Endothelial cell of umbilical vein (primary cell): ENCODE data around the gene TPH2.

Source experiments
- EZH2 ChIP-seq: IDR thresholded peaks from 2 replicates; pipeline ENCODE4 v1.6.1; 2012; ENCODE audit warnings: borderline replicate concordance, low read depth, mild to moderate bottlenecking, moderate library complexity, low read length, inconsistent platforms; ENCODE audit not compliant: severe bottlenecking
- FOS ChIP-seq: IDR thresholded peaks from 2 replicates; pipeline ENCODE4 v1.6.1; 2011; ENCODE audit warnings: mild to moderate bottlenecking, low read length, moderate library complexity, borderline replicate concordance; ENCODE audit not compliant: insufficient read depth
- JUN ChIP-seq: IDR thresholded peaks from 2 replicates; pipeline ENCODE4 v1.6.1; 2011; ENCODE audit warnings: borderline replicate concordance, low read depth; ENCODE audit not compliant: insufficient read length, insufficient read depth
- MYC ChIP-seq: IDR thresholded peaks from one replicate; pipeline ENCODE4 v1.6.1; 2011; ENCODE audit warnings: mild to moderate bottlenecking, low read depth, low read length
- POLR2A ChIP-seq: IDR thresholded peaks from 2 replicates; pipeline ENCODE4 v1.6.1; 2012; ENCODE audit warnings: low read depth, mild to moderate bottlenecking, control low read depth, low read length
- POLR2AphosphoS5 ChIP-seq: IDR thresholded peaks from 2 replicates; pipeline ENCODE4 v1.6.1; 2012; ENCODE audit warnings: low read depth, mild to moderate bottlenecking, control low read depth, low read length, moderate library complexity; ENCODE audit not compliant: insufficient read depth
- TF ChIP-seq, protein P1 (sequence below), 2 donors: IDR thresholded peaks; 1 replicate in 1 of 2; 2 replicates in 1 of 2; pipeline ENCODE4 v1.5.1; 2011; ENCODE audit warnings: low read length in 2 of 2, mild to moderate bottlenecking in 2 of 2, moderate library complexity in 2 of 2, control low read depth in 1 of 2, inconsistent platforms in 1 of 2, low read depth in 1 of 2; ENCODE audit not compliant: insufficient read depth in 1 of 2; ENCODE audit errors: extremely low read depth in 1 of 2
- TF ChIP-seq, protein P2 (sequence below): IDR thresholded peaks from 2 replicates; pipeline ENCODE4 v1.6.1; 2011; ENCODE audit not compliant: insufficient read depth, insufficient read length

DNA sequence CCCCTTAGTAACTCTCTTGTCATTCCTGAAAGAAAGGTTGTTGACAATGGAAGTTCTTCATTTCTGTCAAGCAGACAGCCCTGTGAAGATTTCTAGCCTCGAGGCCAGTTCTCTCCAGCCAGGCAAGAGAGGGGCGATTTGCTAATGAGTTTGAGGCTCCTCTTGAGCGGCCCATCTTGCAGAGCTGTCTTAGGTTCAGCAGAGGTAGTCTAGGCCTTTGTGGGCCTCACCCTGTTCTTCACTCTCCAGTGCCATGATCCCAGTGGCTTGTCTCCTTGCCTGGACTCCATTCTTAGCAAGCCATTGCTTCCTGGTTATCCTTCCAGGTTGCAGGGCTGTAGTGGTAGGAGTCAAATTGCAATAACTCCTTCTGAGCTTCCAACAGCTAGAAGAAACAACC lies 9.7 kb downstream of the TPH2 start:
- TF ChIP-seq, protein P1, sequence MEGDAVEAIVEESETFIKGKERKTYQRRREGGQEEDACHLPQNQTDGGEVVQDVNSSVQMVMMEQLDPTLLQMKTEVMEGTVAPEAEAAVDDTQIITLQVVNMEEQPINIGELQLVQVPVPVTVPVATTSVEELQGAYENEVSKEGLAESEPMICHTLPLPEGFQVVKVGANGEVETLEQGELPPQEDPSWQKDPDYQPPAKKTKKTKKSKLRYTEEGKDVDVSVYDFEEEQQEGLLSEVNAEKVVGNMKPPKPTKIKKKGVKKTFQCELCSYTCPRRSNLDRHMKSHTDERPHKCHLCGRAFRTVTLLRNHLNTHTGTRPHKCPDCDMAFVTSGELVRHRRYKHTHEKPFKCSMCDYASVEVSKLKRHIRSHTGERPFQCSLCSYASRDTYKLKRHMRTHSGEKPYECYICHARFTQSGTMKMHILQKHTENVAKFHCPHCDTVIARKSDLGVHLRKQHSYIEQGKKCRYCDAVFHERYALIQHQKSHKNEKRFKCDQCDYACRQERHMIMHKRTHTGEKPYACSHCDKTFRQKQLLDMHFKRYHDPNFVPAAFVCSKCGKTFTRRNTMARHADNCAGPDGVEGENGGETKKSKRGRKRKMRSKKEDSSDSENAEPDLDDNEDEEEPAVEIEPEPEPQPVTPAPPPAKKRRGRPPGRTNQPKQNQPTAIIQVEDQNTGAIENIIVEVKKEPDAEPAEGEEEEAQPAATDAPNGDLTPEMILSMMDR (IDR thresholded peaks at IDR 0.05; ENCODE audit: extremely low read depth in 1 of 2, insufficient read depth in 1 of 2, low read depth in 1 of 2, low read length in 2 of 2) = no peak
- TF ChIP-seq JUN (no peak), EZH2 (no peak), FOS (no peak), MYC (no peak), POLR2A (no peak), POLR2AphosphoS5 (no peak)
- TF ChIP-seq, protein P2, sequence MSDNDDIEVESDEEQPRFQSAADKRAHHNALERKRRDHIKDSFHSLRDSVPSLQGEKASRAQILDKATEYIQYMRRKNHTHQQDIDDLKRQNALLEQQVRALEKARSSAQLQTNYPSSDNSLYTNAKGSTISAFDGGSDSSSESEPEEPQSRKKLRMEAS = no peak
